Measurements from ENCODE around the gene ADCYAP1R1. TPM values are rescaled to one million over a fixed set of nuclear protein-coding genes. Genes with fewer than 3 reads are reported as not detected.

The ADCYAP1R1 gene
- total RNA-seq, 1 experiment from 2014 or later = 8.9 TPM

DNA sequence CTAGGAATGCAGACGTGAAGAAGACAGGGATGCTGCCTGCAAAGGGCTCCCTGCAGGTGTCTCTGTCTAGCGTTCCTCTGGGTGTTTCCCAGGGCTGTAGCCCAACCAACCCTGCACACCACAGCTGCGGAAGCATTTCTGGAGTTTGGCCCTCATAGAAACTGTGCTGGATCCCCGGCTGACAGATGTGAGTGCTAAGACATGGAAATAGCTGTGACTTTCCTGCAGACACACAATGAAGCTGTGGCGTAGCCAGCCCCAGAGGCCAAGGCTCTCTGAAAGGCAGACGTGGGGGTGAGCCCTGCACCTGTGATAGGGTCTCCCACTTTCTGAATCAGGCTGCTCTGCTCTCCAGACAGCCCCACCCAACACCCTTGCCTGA lies 44.8 kb downstream of the ADCYAP1R1 start:
- Histone ChIP-seq H3K56ac (ENCODE audit: insufficient read length, low read depth, low read length) (no peak overlapping the region), H4K5ac (ENCODE audit: insufficient read length, low read depth, low read length) (no peak overlapping the region), H3K27ac (ENCODE audit: insufficient read length, low read depth, low read length) (no peak overlapping the region), H4K8ac (replicated peaks; ENCODE audit: insufficient read length, low read depth, low read length) (no peak overlapping the region), H3K4me1 (ENCODE audit: insufficient read depth, low read length) (no peaks in the 10 kb centered on the region), H3K4me2 (ENCODE audit: insufficient read depth, insufficient read length, low read length) (no peak overlapping the region), H2BK20ac (ENCODE audit: low read depth, low read length, poor library complexity, severe bottlenecking) (no peak overlapping the region), H3T11ph (ENCODE audit: low read length) (no peak overlapping the region), H3K23me2 (ENCODE audit: insufficient read length, low read depth, low read length, poor library complexity, severe bottlenecking) (no peaks in the 10 kb centered on the region), H3K27me3 (ENCODE audit: insufficient read depth, low read length) (no peaks in the 10 kb centered on the region), H3K79me1 (ENCODE audit: insufficient read depth, low read depth, low read length, poor library complexity, severe bottlenecking) (no peaks in the 10 kb centered on the region), H3K9ac (ENCODE audit: extremely low read depth, insufficient read length, low read length) (no peak overlapping the region), H4K91ac (ENCODE audit: insufficient read length, low read depth, low read length) (no peak overlapping the region), H2AFZ (ENCODE audit: low read length) (no peak overlapping the region), H2BK5ac (ENCODE audit: insufficient read length, low read length) (no peak overlapping the region), H2BK12ac (ENCODE audit: insufficient read length, low read depth, low read length) (no peak overlapping the region), H2BK15ac (ENCODE audit: low read depth, low read length) (no peak overlapping the region), H3K9me3 (ENCODE audit: control insufficient read depth, low read depth, low read length) (no peaks in the 10 kb centered on the region), H3K4ac (ENCODE audit: low read depth, low read length) (no peak overlapping the region), H4K20me1 (ENCODE audit: control insufficient read depth, insufficient read depth, insufficient read length) (no peaks in the 10 kb centered on the region), H2AK5ac (ENCODE audit: insufficient read length, low read length) (no peak overlapping the region), H3K18ac (ENCODE audit: insufficient read length, low read depth, low read length) (no peak overlapping the region), H3K23ac (ENCODE audit: insufficient read length, low read depth, low read length) (no peak overlapping the region), H3K14ac (ENCODE audit: insufficient read depth, low read length) (no peak overlapping the region), H2BK120ac (ENCODE audit: low read depth, low read length, poor library complexity, severe bottlenecking) (no peak overlapping the region), H3K79me2 (ENCODE audit: insufficient read depth, low read length) (no peaks in the 10 kb centered on the region)
- Mint-ChIP-seq H3K4me1 (peaks cover 9 to 11% of the 10 kb centered on the region in 2 experiments), H3K27me3 (ENCODE audit: low read depth) (no peaks in the 10 kb centered on the region; the same call in 1 of the 2 replicates), H3K9me3 (no peaks in the 10 kb centered on the region), H3K36me3 (ENCODE audit: insufficient read depth in 1 of 3, low read depth in 3 of 3) (peaks cover 0 to 5% (median 3%) of the 10 kb centered on the region in 3 experiments; a peak in 3 of 7 replicates), H3K27ac (no peak overlapping the region), H3K4me3 (no peak overlapping the region)
- DNase-seq = no peak
- no CpG with 5 or more reads among the region's 6 CpGs for WGBS (ENCODE audit: extremely low coverage, insufficient read length, low lambda C conversion rate)
- TF ChIP-seq, protein P1, sequence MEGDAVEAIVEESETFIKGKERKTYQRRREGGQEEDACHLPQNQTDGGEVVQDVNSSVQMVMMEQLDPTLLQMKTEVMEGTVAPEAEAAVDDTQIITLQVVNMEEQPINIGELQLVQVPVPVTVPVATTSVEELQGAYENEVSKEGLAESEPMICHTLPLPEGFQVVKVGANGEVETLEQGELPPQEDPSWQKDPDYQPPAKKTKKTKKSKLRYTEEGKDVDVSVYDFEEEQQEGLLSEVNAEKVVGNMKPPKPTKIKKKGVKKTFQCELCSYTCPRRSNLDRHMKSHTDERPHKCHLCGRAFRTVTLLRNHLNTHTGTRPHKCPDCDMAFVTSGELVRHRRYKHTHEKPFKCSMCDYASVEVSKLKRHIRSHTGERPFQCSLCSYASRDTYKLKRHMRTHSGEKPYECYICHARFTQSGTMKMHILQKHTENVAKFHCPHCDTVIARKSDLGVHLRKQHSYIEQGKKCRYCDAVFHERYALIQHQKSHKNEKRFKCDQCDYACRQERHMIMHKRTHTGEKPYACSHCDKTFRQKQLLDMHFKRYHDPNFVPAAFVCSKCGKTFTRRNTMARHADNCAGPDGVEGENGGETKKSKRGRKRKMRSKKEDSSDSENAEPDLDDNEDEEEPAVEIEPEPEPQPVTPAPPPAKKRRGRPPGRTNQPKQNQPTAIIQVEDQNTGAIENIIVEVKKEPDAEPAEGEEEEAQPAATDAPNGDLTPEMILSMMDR (conservative IDR thresholded peaks at IDR 0.05) = no peak
